Tibial artery (tissue), 4 donors: ENCODE measurements around the gene ZNF879.

Experiments used
- DNase-seq, 2 donors: peaks; one replicate each; pipeline ENCODE4 v3.0.0-alpha.2; 2019
- H3K27ac ChIP-seq, 2 donors: fragments of 200-600 bp; sonication (generic) in 1 of 2; 1 replicate in 1 of 2; 2 replicates in 1 of 2; pipeline ENCODE4 v1.5.1; 2018 to 2019; ENCODE audit warnings: mild to moderate bottlenecking in 1 of 2
- H3K27me3 ChIP-seq, 2 donors: fragments of 200-600 bp; sonication (generic) in 1 of 2; one replicate each; pipeline versions ENCODE4 v1.5.1 to v1.6.0; 2016 to 2019
- H3K36me3 ChIP-seq, 3 donors: fragments of 200-600 bp; sonication (generic) in 2 of 3; one replicate each; pipeline ENCODE4 v1.5.1; 2016 to 2019; ENCODE audit warnings: mild to moderate bottlenecking in 2 of 3
- H3K4me1 ChIP-seq, 4 donors: fragments of 200-600 bp; sonication (generic) in 2 of 4; 1 replicate in 3 of 4; 2 replicates in 1 of 4; pipeline ENCODE4 v1.5.1; 2016 to 2019
- H3K4me3 ChIP-seq, 2 donors: fragments of 200-600 bp; sonication (generic) in 1 of 2; 1 replicate in 1 of 2; 2 replicates in 1 of 2; pipeline ENCODE4 v1.5.1; 2018 to 2019; ENCODE audit warnings: mild to moderate bottlenecking in 2 of 2
- H3K9me3 ChIP-seq, 3 donors: fragments of 200-600 bp; sonication (generic) in 1 of 3; one replicate each; pipeline ENCODE4 v1.5.1; 2016 to 2019
- intact Hi-C: fragments of 100-400 bp; cut with DNase I; formaldehyde crosslinking; loops from one replicate; pipeline ENCODE4 v1.15.0; 2023; ENCODE audit warnings: low total_unique reads
- TF ChIP-seq, protein P1 (sequence below), 2 experiments: fragments of 200-600 bp in 1 of 2; fragments of 450-650 bp in 1 of 2; IDR thresholded peaks; one replicate each; pipeline ENCODE4 v1.5.1; 2017 to 2019; ENCODE audit warnings: antibody characterized with exemption in 2 of 2, mild to moderate bottlenecking in 1 of 2, moderate library complexity in 1 of 2

Gene ZNF879

DNA sequence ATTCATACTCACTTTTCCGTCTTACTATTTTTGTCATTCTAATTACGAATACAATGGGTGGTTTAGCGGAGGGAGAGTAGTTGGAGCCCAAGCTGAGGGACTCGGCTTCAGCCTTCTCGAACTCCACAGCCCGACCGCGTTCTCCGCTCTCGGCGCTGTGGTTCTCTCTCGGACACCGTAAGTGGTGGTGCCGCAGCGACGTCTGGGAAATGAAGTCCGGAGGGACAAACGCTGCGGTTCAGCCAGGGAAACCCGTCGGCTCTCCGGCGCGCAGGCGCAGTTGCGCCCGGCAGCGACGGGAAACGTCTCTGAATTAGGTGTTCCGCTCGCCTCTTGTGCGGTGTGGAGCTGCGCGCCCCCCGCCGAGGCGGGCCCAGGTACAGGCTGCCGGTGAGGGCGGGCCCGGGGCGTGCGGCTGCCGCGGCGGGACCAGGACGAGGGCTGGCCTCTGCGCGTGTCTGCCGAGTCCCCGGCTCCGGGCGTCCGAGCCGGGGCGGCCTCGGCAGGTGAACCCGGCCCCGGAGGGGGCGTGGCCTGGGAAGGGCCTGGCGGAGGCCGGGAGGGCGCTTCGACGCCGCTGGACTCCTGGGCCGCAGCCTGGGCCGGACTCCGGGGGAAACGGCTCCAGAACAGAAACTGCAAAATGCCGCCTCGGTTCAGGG lies at the start of gene ZNF879:
ZNF879 (plus strand) TSS at position 277 of the 662 bp plus-strand sequence. CDS start 1,201 bp downstream, outside the sequence.
- peak; percentile 93 to 95 for DNase-seq
- Histone ChIP-seq H3K27me3 (no peaks in the 10 kb centered on the region), H3K36me3 (peaks cover 26 to 37% (median 34%) of the 10 kb centered on the region in 3 donors), H3K4me1 (peaks cover 0 to 8% (median 3%) of the 10 kb centered on the region in 4 donors), H3K4me3 (peak within 1 kb of the TSS; percentile 61 to 79), H3K9me3 (peaks cover 8 to 26% (median 21%) of the 10 kb centered on the region in 3 donors), H3K27ac (peak within 1 kb of the TSS; percentile 69 to 84)
- intact Hi-C loops, result loop anchor here (2.0 to 5.0 kb wide), 2 partner anchors 37 to 871 kb away; partner anchors contain the start of genes NHP2 and ZNF354C
- TF ChIP-seq, protein P1, sequence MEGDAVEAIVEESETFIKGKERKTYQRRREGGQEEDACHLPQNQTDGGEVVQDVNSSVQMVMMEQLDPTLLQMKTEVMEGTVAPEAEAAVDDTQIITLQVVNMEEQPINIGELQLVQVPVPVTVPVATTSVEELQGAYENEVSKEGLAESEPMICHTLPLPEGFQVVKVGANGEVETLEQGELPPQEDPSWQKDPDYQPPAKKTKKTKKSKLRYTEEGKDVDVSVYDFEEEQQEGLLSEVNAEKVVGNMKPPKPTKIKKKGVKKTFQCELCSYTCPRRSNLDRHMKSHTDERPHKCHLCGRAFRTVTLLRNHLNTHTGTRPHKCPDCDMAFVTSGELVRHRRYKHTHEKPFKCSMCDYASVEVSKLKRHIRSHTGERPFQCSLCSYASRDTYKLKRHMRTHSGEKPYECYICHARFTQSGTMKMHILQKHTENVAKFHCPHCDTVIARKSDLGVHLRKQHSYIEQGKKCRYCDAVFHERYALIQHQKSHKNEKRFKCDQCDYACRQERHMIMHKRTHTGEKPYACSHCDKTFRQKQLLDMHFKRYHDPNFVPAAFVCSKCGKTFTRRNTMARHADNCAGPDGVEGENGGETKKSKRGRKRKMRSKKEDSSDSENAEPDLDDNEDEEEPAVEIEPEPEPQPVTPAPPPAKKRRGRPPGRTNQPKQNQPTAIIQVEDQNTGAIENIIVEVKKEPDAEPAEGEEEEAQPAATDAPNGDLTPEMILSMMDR (IDR thresholded peaks at IDR 0.05), result no peak

DNA sequence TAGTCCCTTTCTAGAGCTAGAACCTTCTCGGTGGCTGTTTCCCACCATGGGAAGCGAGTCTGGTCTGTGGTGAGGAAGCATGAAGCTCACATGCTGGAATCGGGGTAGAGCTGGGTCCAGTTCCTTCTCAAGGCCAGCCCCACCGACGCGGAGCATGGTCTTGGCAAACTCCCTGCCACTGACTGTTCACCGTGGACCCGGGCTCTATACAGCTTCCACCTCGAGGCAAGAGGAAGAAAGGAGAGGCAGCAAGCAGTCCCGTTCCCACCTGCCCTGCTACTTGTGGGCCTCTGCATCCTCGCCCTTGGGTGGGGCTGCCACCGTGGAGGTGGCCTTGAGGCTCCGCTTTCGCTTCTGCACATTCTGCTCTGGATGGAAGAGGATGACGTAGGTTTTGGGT lies 42.2 kb upstream of the ZNF879 start:
- H3K36me3 ChIP-seq, result peaks cover 10 to 33% (median 32%) of the 10 kb centered on the region in 3 donors
- no peak for DNase-seq
- no peaks in the 10 kb centered on the region for H3K4me1 ChIP-seq
- H3K4me3 ChIP-seq, result no peak overlapping the region
- H3K9me3 ChIP-seq, result peaks cover 25 to 95% (median 89%) of the 10 kb centered on the region in 3 donors
- H3K27me3 ChIP-seq, result no peaks in the 10 kb centered on the region
- H3K27ac ChIP-seq, result no peak overlapping the region
- intact Hi-C loops, result no loop called here
- TF ChIP-seq, protein P1 (IDR thresholded peaks at IDR 0.05), result no peak

DNA sequence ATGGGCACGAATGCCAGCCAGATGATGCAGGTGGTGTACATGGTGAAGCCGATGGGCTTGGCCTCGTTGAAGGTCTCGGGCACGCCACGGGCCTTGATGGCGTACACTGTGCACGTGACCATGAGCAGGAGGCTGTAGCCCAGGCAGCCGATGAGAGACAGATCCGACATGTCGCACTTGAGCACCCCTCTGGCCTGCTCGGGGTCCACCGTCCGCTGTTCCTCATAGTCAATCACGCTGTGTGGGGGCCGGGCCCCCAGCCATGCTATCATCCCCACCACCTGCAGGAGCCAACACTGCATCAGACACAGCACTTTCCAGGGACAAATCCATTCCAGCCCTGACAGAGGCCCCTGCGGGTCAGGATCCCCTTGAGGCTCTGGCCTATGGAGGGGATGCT lies 40.7 kb upstream of the ZNF879 start:
- Histone ChIP-seq H3K36me3 (peaks cover 0 to 19% (median 17%) of the 10 kb centered on the region in 3 donors), H3K27me3 (no peaks in the 10 kb centered on the region), H3K27ac (no peak overlapping the region), H3K9me3 (peaks cover 30 to 93% (median 88%) of the 10 kb centered on the region in 3 donors), H3K4me1 (no peaks in the 10 kb centered on the region), H3K4me3 (no peak overlapping the region)
- DNase-seq, result no peak
- intact Hi-C loops, result no loop called here
- TF ChIP-seq, protein P1 (IDR thresholded peaks at IDR 0.05), result no peak

DNA sequence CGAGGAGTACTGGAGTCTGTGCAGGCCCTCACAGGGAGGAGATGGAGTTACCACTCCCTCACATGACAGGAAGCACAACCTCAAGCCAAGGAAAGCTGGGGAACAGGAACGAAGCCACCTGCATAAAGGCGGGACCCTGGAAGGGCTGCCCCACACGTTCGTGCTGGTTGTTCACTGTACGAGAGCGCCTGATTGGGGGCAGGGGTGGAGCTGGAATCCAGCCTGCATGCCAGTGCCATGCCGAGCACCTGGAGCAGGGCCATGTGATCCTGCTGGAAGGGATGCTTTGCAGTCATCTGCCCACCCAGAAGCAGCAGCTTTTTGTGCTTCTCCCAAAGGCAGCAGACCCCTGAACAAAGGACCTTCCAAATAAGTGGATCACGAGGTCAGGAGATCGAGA lies 39.9 kb upstream of the ZNF879 start:
- no peak overlapping the region for H3K27ac ChIP-seq
- no peak for DNase-seq
- intact Hi-C loops, result no loop called here
- no peak overlapping the region for H3K4me3 ChIP-seq
- peaks cover 0 to 11% (median 10%) of the 10 kb centered on the region in 3 donors for H3K36me3 ChIP-seq
- H3K4me1 ChIP-seq, result no peaks in the 10 kb centered on the region
- H3K9me3 ChIP-seq, result peaks cover 31 to 93% (median 90%) of the 10 kb centered on the region in 3 donors
- no peaks in the 10 kb centered on the region for H3K27me3 ChIP-seq
- TF ChIP-seq, protein P1 (IDR thresholded peaks at IDR 0.05), result no peak

DNA sequence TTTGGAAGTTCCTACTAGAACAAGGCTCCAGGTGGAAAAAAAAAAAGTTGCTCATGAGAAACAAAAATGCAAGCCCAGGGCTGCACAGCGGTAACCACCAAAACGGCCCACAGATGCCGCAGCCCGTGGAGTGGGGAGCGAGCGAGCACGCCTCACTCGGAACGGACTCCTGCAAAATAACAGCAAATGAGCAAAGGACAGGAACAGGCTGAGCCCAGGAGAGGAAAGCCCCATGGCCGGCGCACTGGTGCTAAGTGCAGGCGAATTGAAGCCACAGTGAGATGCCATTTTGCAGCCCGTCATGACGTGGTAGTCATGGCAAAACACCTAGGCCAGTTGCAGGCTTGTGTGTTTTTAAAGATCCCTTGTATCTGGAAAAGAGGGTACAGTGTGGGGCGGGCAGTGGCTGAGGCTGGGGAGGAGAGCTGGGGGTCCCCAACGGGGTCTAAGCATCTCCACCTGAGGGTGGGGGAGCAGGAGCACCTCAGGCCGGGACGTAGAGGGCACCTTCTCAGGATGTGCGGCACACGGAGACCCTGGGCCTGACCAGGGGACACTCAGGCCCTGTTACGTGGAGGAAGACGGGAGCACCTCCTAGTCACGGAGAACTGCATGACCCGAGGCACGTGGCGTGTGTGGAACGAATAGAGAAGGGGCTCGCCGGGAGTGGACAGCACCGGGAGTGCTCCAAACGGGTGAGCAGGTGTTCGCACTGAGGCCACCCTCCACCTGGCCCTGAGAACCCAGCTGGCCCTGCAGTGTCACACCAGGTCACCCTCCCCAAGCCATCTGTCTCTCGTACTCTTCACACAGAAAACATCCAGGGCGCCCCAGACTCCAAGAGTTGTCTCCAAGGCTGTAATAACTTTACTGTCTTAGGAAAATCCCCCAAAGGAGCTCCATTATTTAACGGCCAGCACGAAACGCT lies 39.2 kb upstream of the ZNF879 start:
- DNase-seq, result no peak
- TF ChIP-seq, protein P1 (IDR thresholded peaks at IDR 0.05), result no peak
- intact Hi-C loops, result no loop called here

More for the DNA sequence above, 39.2 kb upstream of the ZNF879 start:
- Histone ChIP-seq H3K4me3 (no peak overlapping the region), H3K36me3 (peaks cover 0 to 6% (median 4%) of the 10 kb centered on the region in 3 donors), H3K4me1 (no peaks in the 10 kb centered on the region), H3K27ac (no peak overlapping the region), H3K27me3 (no peaks in the 10 kb centered on the region), H3K9me3 (peaks cover 27 to 93% (median 90%) of the 10 kb centered on the region in 3 donors)
